GM21526 (cell line): ENCODE results near the gene STK26.
"Not testable (repeated sequence)": the region's sequence is repeated elsewhere in the genome, so short reads cannot be mapped to it uniquely, and the experiment has no call there.

Experiments used
- ATAC-seq: cut with Tn5 transposase; IDR thresholded peaks from one replicate; pipeline ENCODE4 v1.9.1; 2021; ENCODE audit warnings: moderate library complexity; ENCODE audit not compliant: unreplicated experiment, low FRiP score

STK26 gene

DNA sequence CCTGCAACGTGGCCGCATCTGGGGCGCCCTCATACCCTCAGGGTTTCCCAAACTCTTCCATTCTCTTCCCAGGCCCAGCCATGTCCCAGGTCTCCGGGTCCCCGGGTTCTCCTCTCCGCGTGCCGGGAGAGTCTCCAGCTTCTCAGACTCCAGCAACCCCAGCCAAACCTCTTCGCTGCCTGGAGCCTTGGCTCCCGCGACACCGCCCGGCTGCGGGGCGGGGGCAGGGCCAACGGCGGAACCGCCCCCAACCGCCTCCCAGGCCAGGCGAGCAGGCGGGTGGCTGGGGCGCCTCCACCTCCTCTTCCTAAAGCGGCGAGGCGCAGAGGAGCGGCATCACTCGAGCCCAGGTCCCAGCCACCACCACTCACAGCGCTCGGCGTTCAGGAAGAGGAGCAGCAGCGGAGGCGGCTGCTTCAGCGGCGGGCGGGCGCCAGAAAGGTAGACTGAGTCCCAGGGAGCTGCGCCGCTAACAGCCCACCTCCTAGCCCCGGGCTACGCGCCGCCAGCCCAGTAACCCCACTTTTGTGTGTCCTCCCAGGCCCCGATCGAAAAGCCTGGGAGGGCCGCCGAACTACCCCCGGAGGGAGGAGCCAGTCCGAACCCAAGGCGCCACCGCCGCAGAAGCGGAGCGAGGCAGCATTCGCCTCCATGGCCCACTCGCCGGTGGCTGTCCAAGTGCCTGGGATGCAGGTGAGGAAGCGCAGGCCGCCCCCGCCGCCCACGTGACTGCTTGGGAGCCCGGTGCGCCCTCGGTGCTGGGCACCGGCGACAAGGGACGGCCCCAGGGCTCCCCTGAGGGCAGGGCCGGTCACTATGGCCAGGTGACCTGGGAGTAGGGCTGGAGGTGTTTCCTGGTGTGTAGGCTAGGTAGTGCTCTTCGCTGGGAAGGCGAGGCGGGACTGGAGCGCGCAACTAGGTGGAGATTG is at the start of gene STK26:
Gene STK26 (plus strand): TSS at position 336 of the 929 bp plus-strand sequence. CDS start 316 bp downstream, at position 652.
- ATAC-seq = peak; percentile 75

DNA sequence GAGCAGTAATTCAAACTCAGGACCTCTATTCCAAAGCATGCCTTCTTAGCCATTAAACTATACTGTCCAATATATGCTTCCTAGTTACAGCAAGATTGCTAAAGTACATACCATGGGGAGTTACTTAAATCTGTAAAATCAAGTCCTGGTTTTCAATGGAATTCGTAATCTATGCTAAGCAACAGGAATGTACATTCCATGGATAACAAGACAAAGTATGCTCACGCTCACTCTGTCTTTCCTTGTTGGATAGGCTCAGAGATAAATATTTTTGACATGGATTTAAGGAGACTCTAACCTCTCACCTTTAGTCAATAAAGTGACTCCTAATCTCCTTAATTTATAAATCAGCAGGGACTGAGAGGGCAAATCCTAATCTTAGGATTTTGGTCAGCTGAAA is 47.3 kb upstream of the STK26 start:
- ATAC-seq = no peak

DNA sequence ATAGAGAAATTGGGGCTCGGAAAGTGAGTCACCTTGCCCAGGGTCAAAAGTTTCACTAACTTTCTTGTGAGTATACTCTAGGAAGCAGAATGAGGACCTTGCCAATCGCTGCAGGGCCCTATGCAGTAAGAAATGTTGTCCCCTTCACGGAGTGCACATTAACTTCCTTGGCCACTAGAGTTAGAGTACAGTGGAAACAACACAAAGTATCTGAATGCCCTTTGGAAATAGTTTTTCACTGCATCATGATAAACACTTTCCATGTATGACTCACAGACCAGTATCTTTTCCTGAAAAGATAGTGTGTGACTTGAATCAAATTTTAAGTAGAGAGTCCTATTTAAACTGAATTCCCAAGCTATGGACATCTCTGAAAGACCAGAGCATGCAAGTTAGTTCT is 45.5 kb upstream of the STK26 start:
- ATAC-seq = no peak

DNA sequence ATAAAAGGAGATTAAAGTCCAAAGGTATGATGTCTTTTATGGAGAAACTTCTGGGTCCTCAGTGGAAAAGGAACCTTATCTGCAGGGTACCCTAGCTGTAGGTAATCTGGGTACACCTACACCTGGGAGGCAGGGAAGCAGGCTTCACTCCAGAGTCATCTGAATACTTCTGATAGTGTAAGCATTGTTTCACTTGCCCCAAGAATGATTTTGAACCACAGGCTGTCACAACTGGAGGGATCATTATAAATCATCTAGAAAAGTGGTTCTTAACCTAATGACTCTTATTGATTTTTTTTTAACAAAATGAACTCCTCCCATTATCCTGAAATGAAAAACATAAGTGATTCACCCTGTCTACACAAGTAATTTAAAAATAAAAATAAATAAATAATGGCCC is 44.0 kb upstream of the STK26 start:
- ATAC-seq = no peak

DNA sequence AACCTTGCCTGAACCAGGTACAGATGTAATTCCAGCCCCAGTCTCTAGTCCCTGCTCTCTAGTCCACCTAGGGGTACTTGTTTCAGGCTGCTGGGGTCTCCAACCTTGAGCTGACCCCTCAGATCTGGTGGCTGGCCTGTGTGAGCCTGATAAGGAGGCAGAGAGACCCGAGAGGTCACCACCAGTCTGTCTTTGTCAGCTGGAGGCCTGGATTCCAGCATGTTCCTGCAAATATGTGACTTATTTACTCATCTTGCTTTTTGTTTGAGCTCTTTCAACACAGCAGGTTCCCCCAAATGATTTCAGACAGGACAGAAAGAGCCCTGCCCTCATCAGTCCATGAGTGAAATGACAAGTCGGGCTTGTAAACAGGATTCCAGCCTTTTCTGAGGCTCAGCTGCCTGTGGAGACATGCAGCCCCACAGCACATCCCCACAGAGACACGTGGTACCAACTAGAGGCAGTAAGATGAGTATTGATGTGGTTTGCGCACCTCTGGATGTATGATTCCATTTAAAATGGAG is 37.5 kb upstream of the STK26 start:
- ATAC-seq = no peak

DNA sequence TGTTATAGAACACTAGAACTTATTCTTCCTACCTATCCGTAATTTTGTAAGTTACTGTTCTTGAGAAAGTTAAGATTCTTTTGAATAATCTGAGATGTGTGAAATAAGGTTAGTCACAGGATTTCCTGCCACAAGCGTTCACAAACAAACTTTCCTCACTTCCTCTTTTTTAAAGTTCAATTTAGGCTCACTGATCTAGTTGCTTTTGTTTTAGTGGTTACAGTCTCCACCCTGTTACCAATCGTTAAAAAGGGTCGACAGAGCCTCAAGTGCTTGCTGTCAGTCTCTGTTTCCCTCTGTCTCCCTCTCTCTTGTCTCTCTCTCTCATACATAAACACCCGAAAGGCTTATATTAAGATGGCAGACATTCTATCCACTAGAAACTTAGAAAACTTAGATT is 35.9 kb upstream of the STK26 start:
- peak; percentile 99 for ATAC-seq

DNA sequence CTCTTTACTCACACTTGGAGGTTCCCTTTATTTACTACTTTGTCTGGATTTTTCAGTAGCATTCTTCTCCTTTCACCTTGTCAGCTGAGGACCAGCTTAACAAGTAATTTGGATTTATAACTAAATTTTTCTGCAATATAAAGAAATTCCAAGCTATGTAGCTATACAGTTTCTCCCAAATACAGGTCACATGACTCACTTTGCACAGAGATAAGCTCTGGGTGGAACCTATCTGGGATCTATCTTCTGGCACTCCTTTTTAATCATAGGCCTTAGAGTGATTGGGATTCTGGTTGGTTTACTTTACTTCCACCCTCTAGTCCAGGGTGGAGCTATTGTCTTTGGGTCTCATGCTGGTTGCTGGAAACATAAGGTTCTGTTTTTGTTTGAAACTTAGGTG is 34.9 kb upstream of the STK26 start:
- no peak for ATAC-seq

DNA sequence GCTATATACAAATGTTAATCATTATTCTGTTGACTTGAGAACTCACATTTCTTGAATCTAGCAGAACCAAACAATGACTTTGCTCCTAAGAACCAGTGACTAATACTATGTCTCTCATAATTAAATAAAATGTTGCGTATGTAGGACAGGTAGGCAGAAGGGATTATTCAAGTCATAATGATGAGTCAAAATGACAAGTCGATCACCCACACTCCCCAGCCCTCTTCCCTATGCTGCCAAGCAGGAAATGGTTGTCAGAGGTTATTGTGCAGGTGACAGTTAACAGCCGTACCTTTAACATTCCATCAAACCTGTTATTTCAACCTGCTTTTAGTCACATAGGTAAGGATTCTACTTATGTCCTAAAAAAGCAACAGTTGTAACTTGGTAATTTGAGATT is 22.0 kb upstream of the STK26 start:
- ATAC-seq = no peak

DNA sequence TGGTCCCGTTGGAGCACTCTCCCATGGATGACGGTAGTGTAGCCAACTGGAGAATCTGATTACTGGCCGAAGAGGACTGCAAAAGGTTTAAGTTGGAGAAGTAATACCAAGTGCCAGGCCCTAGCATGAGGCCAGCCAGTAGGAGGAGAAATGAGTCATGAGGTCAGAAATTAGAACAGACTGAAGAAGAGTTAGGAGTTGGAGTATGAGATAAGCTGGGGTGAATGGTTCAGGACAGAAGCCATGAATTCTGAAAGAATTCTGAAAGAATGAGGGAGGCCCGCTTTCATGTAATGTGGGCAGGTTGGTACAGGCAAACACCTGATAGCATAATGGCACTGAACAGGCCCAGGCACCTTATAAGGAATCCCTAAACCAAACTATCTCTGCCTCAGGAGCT is 18.4 kb upstream of the STK26 start:
- ATAC-seq = no peak

DNA sequence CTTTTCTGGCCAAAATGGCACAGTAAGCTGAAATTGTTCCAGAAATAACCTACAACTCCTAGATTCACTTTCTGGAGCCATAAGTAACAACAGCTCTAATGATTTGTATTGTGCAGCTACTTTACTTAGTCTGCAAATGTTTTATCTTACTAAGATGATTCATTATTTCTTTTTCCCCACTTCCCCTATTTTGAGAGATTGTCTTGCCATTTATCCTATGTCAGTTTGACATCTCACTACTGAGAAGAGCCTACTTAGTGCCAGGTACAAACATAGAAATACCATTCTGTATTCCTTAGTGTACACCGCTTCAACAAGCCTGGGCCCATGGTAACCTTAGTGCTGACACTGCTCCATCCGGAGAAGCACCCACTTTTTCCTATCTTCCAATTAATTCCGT is 13.8 kb upstream of the STK26 start:
- no peak for ATAC-seq

DNA sequence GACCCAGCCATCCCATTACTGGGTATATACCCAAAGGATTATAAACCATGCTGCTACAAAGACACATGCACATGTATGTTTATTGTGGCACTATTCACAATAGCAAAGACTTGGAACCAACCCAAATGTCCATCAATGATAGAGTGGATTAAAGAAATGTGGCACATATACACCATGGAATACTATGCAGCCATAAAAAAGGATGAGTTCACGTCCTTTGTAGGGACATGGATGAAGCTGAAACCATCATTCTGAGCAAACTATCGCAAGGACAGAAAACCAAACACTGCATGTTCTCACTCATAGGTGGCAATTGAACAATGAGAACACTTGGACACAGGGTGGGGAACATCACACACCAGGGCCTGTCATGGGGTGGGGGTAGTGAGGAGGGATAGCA is 12.9 kb upstream of the STK26 start:
- not testable (repeated sequence) for ATAC-seq

DNA sequence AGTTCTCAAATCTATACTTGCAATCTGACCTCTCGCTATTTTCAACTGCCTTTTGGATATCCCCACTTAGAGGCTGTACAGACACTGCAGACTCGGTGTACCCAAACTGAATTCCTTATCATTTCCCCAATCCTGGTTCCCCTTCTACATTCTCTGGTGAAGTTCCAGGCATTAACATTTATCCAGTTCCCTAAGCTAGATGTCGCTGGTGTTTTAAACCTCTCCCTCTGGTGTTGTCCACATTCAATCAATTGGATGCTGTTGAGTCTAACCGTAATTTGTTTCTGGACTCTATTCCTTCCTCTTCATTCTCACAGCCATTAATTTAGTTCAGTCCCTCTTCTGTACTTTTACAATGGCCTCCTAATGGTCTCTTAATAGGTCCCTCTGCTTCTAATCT is 7.2 kb upstream of the STK26 start:
- no peak for ATAC-seq

DNA sequence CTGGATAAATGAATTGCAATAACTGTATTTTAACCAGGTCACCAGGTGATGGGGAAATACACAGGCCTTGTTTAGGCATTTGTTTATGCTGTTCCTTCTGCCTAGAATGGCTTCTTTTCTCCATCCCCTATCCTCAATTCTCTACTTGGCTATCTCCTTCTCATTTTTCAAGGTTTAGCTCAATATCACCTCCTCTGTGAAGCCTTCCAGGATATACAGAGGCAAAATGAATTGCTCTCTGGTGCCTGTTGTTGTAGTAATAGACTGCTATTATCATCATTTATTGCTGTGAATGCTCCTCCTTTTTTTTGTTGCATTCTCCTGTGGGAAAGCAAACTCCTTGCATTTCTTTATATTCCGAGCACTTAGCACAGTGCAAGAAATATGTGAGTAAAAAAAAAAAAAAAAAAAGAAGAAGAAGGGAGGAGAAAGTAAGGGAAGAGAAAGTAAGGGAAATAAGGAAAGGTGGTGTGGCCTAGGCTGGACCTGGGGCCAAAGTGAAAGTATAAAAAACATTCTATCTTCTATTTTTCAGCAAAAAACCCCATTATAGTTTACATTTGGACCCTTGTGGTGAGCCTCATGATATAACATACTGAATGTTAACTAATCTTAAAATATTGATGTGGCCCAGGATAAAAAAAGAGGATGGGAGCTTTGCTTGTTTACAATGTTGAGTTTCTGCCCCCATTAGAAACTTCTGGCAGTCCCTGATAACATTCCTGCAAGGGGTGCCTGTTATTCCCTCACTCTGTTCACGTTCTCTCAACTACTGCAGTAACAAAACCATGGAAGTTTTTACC is 6.3 kb upstream of the STK26 start:
- ATAC-seq = no peak

DNA sequence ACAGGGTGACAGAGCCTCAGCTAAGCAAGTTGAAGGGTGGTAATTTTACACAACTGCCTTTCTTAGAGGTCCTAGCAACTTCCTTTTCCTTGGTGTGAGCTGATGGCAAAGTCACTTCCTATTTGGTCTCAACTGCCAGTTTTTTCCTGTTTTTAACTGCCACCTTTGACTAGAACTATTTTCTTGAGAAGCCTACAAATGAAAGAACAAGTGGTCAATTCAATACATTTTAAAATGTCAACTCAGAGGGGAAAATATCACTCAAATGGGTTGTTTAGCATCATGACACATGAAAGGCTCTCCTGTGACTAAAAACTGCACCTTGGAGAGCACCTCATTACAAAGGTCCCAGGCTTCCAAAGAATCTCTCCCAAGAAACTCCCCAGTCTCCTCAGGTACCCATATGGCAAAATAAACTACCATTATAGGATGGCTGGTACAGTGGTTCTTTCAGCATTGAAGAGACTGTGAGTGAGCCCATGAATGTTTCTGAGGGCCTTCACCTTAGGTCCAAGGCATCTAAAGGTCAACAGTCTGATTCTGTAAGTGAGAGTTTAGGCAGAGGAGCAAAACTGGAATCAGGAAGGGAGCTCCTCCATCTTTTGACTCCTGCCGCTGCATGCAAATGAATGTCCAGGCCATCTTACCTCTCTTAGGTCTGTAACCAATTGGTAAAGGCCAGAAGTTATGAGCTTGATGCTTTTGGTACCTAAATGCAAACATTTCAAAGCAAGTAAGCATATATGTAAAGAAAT is 5.5 kb upstream of the STK26 start:
- ATAC-seq = no peak

DNA sequence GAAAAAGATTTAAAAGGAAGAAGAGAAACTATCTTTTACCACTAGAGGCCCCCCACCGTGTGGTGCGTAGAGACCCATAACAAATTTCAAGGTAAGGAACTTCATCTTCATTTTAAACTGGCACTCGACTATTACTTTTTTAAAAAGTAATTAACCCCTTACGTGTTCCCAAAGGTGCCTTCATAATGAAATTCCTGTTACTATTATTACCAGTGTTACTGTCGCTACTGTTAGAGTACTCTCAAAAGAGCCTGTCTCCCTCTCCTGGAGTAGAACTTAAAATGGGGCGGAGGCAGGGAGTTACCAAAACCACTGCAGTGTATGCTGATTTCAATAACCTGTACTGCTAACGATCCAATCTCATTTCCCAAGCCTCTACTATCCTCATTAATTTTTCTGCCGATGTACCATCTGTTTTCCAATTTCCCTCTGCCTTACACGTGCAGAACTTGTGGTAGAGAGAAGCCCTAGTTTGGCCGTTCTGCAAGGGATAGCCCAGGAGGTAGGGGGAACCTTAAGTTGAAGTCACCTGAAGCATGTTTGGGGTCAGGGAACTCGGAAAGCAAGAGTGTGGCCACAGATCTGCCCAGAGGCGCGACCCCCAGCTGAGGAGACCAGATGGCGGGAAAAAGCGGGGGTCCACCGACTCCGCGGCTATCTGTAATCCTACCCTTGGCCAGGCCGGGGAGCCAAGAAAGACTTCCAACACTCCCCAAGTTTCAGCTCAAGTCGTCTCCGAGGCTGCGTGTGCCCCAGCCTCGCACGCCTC is 720 bp upstream of the STK26 start:
- no peak for ATAC-seq

DNA sequence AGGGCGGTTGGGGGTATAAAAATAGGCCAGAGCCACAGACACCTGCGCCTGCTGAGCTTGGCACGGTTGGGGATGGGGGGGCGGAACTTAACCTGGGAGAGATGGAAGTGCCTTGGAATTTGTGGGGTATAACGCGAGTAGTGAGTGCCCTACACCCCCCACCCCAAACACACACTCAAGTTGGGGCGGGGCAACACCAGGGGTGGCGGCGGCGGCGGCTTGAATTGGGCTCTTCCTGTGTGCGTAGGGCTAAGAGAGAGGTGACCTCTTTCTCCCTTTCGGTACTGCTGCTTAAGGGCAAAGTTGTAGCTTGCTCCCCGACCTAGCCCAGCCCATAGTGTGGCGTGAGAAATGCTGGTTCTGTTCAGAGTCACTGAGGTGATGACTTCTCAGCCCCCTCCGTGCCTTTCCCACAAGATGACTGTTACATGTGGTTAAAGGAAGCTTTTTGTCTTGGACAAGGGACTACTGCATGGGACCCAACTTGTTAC is 839 bp downstream of the STK26 start:
- peak; percentile 49 for ATAC-seq

DNA sequence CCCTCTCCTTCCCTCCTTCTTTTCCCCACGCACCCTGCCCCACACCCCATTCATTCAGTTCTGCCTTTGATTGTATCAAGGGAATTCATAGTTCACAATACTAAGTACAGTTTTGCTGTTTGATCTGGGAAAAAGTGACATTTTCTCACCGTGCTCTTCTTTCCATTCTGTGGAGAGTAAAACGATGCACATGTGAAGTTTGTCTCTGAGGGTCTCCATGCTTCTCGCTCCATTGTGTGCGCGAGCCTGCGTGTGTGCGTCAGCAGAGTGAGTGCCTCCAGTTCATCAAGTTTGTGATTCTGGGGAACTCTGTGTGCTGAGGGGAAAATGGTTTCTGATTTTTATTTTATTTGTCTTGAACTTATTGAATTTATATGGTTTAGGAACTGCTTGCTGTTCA is 1.9 kb downstream of the STK26 start:
- no peak for ATAC-seq

DNA sequence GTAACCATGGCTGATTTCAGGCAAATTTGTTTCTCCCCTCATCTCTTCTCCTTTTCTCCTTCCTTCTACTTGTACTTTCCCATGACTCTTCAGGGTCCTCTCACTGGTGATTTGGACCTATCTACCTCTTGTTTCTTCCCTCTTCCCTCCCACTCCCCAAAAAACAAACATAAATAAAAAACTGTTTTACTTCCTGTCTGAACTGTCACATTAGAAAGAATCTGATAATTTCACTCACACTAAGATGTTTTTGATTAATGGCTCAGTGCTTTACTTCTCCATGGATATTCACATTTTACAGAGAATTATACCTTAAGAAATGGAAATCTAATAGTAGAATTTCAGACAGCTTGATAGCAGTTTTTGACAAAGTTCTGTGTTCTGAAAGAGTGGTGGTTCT is 7.2 kb downstream of the STK26 start:
- ATAC-seq = no peak

DNA sequence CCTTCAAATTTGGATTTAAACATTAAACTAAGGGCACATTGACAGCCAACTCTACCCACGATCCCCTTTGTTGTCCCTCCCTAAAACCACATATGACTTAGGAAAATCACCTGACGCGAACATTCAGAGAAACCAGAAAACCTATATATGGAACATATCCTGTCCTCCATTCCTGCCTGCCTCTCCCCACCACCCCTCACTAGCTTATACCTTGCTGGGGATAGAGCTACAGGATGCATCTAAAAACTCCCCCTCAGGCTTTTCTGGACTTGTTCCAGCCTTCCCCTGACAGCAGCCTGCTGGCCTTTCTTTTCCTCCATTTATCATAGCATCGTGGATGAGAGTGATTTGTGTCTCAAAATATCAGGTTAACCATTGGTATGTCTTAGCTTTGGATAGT is 8.8 kb downstream of the STK26 start:
- no peak for ATAC-seq

DNA sequence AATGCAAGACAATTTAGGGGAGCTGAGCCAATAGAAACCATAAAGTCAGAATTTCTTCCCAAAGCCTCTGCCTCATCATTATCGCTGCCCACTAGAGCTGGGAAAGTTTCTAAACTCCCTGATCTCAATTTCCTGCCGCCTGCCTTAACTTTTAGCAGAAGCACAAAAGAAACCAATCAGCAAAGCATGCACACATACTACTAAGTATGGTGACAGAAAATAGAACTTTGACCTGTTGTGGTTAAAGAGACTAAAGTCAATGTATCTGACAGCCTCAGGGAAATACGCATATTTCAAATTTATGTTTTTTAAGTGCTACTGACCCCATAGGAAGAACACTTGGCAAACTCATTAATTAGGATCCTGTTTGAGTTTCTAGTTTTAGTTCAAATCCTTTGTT is 10.1 kb downstream of the STK26 start:
- ATAC-seq = no peak
